H9 (cell line): ENCODE results near the gene ARHGAP9. TPM values are rescaled to one million over a fixed set of nuclear protein-coding genes. Genes with fewer than 3 reads are reported as not detected.

Source experiments
- DNase-seq: peaks from one replicate; pipeline ENCODE4 v3.0.0-alpha.2; 2017
- H2AFZ ChIP-seq: one replicate; pipeline ENCODE4 v1.6.1; 2013; ENCODE audit warnings: mild to moderate bottlenecking, low read length, control low read depth, moderate library complexity
- H2AK5ac ChIP-seq: 2 replicates; pipeline ENCODE4 v1.6.1; 2013; ENCODE audit warnings: low read length, control low read depth, mixed read lengths; ENCODE audit not compliant: insufficient read length
- H2BK120ac ChIP-seq: one replicate; pipeline ENCODE4 v1.6.1; 2013; ENCODE audit warnings: low read depth, mild to moderate bottlenecking, low read length, control low read depth, inconsistent platforms; ENCODE audit not compliant: poor library complexity, severe bottlenecking
- H2BK12ac ChIP-seq: 2 replicates; pipeline ENCODE4 v1.6.1; 2013; ENCODE audit warnings: low read length, control low read depth, mixed read lengths, low read depth; ENCODE audit not compliant: insufficient read length
- H2BK15ac ChIP-seq: 2 replicates; pipeline ENCODE4 v1.6.1; 2013; ENCODE audit warnings: low read depth, low read length, control low read depth
- H2BK20ac ChIP-seq: one replicate; pipeline ENCODE4 v1.6.1; 2013; ENCODE audit warnings: low read depth, mild to moderate bottlenecking, low read length, control low read depth, inconsistent platforms; ENCODE audit not compliant: poor library complexity, severe bottlenecking
- H2BK5ac ChIP-seq: 2 replicates; pipeline ENCODE4 v1.6.1; 2013; ENCODE audit warnings: low read length, control low read depth, mixed read lengths; ENCODE audit not compliant: insufficient read length
- H3K14ac ChIP-seq: 2 replicates; pipeline ENCODE4 v1.6.1; 2013; ENCODE audit warnings: low read length, control low read depth; ENCODE audit not compliant: insufficient read depth
- H3K18ac ChIP-seq: 2 replicates; pipeline ENCODE4 v1.6.1; 2013; ENCODE audit warnings: low read depth, mild to moderate bottlenecking, mixed read lengths, low read length, control low read depth; ENCODE audit not compliant: insufficient read length
- H3K23ac ChIP-seq: 2 replicates; pipeline ENCODE4 v1.6.1; 2013; ENCODE audit warnings: low read length, control low read depth, mixed read lengths, low read depth; ENCODE audit not compliant: insufficient read length
- H3K23me2 ChIP-seq: 2 replicates; pipeline ENCODE4 v1.6.1; 2013; ENCODE audit warnings: low read depth, mild to moderate bottlenecking, mixed read lengths, low read length, control low read depth; ENCODE audit not compliant: insufficient read length, poor library complexity, severe bottlenecking
- H3K27ac ChIP-seq: 2 replicates; pipeline ENCODE4 v1.5.1; 2013; ENCODE audit warnings: low read length, control low read depth, mixed read lengths, low read depth; ENCODE audit not compliant: insufficient read length
- H3K27me3 ChIP-seq: 2 replicates; pipeline ENCODE4 v1.6.1; 2013; ENCODE audit warnings: low read length, control low read depth, inconsistent platforms; ENCODE audit not compliant: insufficient read depth
- H3K4ac ChIP-seq: 2 replicates; pipeline ENCODE4 v1.6.1; 2013; ENCODE audit warnings: low read depth, mild to moderate bottlenecking, control low read depth, inconsistent platforms, low read length, moderate library complexity
- H3K4me1 ChIP-seq: 2 replicates; pipeline ENCODE4 v1.6.1; 2013; ENCODE audit warnings: low read length, control low read depth, inconsistent platforms; ENCODE audit not compliant: insufficient read depth
- H3K4me2 ChIP-seq: 2 replicates; pipeline ENCODE4 v1.6.1; 2013; ENCODE audit warnings: low read length, control low read depth, mixed read lengths; ENCODE audit not compliant: insufficient read length, insufficient read depth
- H3K56ac ChIP-seq: 2 replicates; pipeline ENCODE4 v1.6.1; 2013; ENCODE audit warnings: low read depth, mild to moderate bottlenecking, mixed read lengths, low read length, control low read depth; ENCODE audit not compliant: insufficient read length
- H3K79me1 ChIP-seq: 2 replicates; pipeline ENCODE4 v1.6.1; 2013; ENCODE audit warnings: low read depth, mild to moderate bottlenecking, moderate library complexity, low read length, control low read depth, inconsistent platforms; ENCODE audit not compliant: insufficient read depth, poor library complexity, severe bottlenecking
- H3K79me2 ChIP-seq: 2 replicates; pipeline ENCODE4 v1.6.1; 2013; ENCODE audit warnings: low read length, control low read depth, inconsistent platforms; ENCODE audit not compliant: insufficient read depth
- H3K9ac ChIP-seq: 2 replicates; pipeline ENCODE4 v1.6.1; 2013; ENCODE audit warnings: low read length, control low read depth, mixed read lengths; ENCODE audit not compliant: insufficient read length; ENCODE audit errors: extremely low read depth
- H3K9me3 ChIP-seq: one replicate; pipeline ENCODE4 v1.6.1; 2013; ENCODE audit warnings: low read depth, low read length, inconsistent platforms; ENCODE audit not compliant: control insufficient read depth
- H3T11ph ChIP-seq: one replicate; pipeline ENCODE4 v1.6.1; 2013; ENCODE audit warnings: mild to moderate bottlenecking, low read length, control low read depth, inconsistent platforms
- H4K20me1 ChIP-seq: one replicate; pipeline ENCODE4 v1.6.1; 2013; ENCODE audit not compliant: control insufficient read depth, insufficient read length, insufficient read depth
- H4K5ac ChIP-seq: 2 replicates; pipeline ENCODE4 v1.6.1; 2013; ENCODE audit warnings: low read depth, mild to moderate bottlenecking, mixed read lengths, low read length, control low read depth; ENCODE audit not compliant: insufficient read length
- H4K8ac ChIP-seq: replicated peaks from 2 replicates; pipeline ENCODE4 v1.6.1; 2013; ENCODE audit warnings: low read length, control low read depth, mixed read lengths, low read depth; ENCODE audit not compliant: insufficient read length
- H4K91ac ChIP-seq: 2 replicates; pipeline ENCODE4 v1.6.1; 2013; ENCODE audit warnings: low read depth, mild to moderate bottlenecking, moderate library complexity, mixed read lengths, low read length, control low read depth; ENCODE audit not compliant: insufficient read length
- H3K27ac Mint-ChIP-seq, 3 experiments: 2 replicates in 2 of 3; 3 replicates in 1 of 3; pipeline ENCODE4 v1.8.0; 2020 to 2021; ENCODE audit warnings: mixed read lengths in 3 of 3, mild to moderate bottlenecking in 1 of 3, moderate library complexity in 1 of 3
- H3K27me3 Mint-ChIP-seq: 2 replicates; pipeline ENCODE4 v1.8.0; 2021; ENCODE audit warnings: low read depth, mild to moderate bottlenecking, moderate library complexity, mixed read lengths
- H3K36me3 Mint-ChIP-seq, 3 experiments: 2 replicates in 2 of 3; 3 replicates in 1 of 3; pipeline ENCODE4 v1.8.0; 2020 to 2021; ENCODE audit warnings: low read depth in 3 of 3, mixed read lengths in 3 of 3; ENCODE audit not compliant: insufficient read depth in 1 of 3
- H3K4me1 Mint-ChIP-seq, 2 experiments: 2 replicates each; pipeline ENCODE4 v1.8.0; 2020; ENCODE audit warnings: mixed read lengths in 2 of 2
- H3K4me3 Mint-ChIP-seq, 2 experiments: 2 replicates in 1 of 2; 3 replicates in 1 of 2; pipeline ENCODE4 v1.8.0; 2020 to 2021; ENCODE audit warnings: mild to moderate bottlenecking in 2 of 2, mixed read lengths in 2 of 2, moderate library complexity in 1 of 2
- H3K9me3 Mint-ChIP-seq, 2 experiments: 2 replicates in 1 of 2; 3 replicates in 1 of 2; pipeline ENCODE4 v1.8.0; 2020; ENCODE audit warnings: mild to moderate bottlenecking in 2 of 2, mixed read lengths in 2 of 2, moderate library complexity in 1 of 2
- WGBS: extraction: QIAGEN DNeasy Blood & Tissue Kit; methylation state at CpG from one replicate; pipeline ENCODE4 v1.1.7; 2013; ENCODE audit warnings: missing lambda C conversion rate, low lambda C conversion rate, mixed read lengths; ENCODE audit not compliant: insufficient read length; ENCODE audit errors: extremely low coverage; 5-methylcytosine and 5-hydroxymethylcytosine counted together
- total RNA-seq: library from RNA; stranded (reverse); gene quantifications from 2 replicates; pipeline ENCODE4 v1.2.1, GENCODE V29; 2021
- TF ChIP-seq, protein P1 (sequence below): fragments of 200-600 bp; sonication (generic); conservative IDR thresholded peaks from 3 replicates; pipeline ENCODE4 v1.8.0; 2021; ENCODE audit warnings: antibody characterized with exemption, mild to moderate bottlenecking

The ARHGAP9 gene
- total RNA-seq, 1 experiment from 2014 or later: 3.7 TPM

GRCh38 chr12:57474430-57474829, 5.2 kb downstream of the ARHGAP9 start:
- Histone ChIP-seq H2BK12ac (no peak overlapping the region), H2BK15ac (no peak overlapping the region), H3K4me2 (no peak overlapping the region), H3K27ac (no peak overlapping the region), H4K91ac (no peak overlapping the region), H3K18ac (no peak overlapping the region), H3K9ac (no peak overlapping the region), H3K14ac (no peak overlapping the region), H4K5ac (no peak overlapping the region), H3T11ph (no peak overlapping the region), H4K20me1 (peaks cover 3% of the 10 kb centered on the region), H3K23me2 (peaks cover 15% of the 10 kb centered on the region), H2BK120ac (no peak overlapping the region), H3K56ac (no peak overlapping the region), H3K4ac (no peak overlapping the region), H3K79me2 (no peaks in the 10 kb centered on the region), H3K4me1 (no peaks in the 10 kb centered on the region; the same call in 1 of the 2 replicates), H3K79me1 (no peaks in the 10 kb centered on the region), H2BK5ac (no peak overlapping the region), H3K9me3 (no peaks in the 10 kb centered on the region), H2AK5ac (no peak overlapping the region), H4K8ac (no peak overlapping the region), H2BK20ac (no peak overlapping the region), H3K23ac (no peak overlapping the region), H3K27me3 (peaks cover 37% of the 10 kb centered on the region), H2AFZ (no peak overlapping the region)
- H3K27me3 Mint-ChIP-seq: peaks cover 78% of the 10 kb centered on the region
- no peak overlapping the region for H3K27ac Mint-ChIP-seq
- H3K4me3 Mint-ChIP-seq: peak overlapping the region in 1 of 2 experiments; percentile 80; a peak in 3 of 5 replicates
- DNase-seq: no peak
- WGBS: no CpG with 5 or more reads among the region's 8 CpGs
- TF ChIP-seq, protein P1, sequence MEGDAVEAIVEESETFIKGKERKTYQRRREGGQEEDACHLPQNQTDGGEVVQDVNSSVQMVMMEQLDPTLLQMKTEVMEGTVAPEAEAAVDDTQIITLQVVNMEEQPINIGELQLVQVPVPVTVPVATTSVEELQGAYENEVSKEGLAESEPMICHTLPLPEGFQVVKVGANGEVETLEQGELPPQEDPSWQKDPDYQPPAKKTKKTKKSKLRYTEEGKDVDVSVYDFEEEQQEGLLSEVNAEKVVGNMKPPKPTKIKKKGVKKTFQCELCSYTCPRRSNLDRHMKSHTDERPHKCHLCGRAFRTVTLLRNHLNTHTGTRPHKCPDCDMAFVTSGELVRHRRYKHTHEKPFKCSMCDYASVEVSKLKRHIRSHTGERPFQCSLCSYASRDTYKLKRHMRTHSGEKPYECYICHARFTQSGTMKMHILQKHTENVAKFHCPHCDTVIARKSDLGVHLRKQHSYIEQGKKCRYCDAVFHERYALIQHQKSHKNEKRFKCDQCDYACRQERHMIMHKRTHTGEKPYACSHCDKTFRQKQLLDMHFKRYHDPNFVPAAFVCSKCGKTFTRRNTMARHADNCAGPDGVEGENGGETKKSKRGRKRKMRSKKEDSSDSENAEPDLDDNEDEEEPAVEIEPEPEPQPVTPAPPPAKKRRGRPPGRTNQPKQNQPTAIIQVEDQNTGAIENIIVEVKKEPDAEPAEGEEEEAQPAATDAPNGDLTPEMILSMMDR: no peak
- peaks cover 21 to 22% of the 10 kb centered on the region in 2 experiments for H3K4me1 Mint-ChIP-seq
- no peaks in the 10 kb centered on the region; a peak in 2 of 7 replicates for H3K36me3 Mint-ChIP-seq
- H3K9me3 Mint-ChIP-seq: no peaks in the 10 kb centered on the region
